ENCODE data around the gene RNF220. TPM values are rescaled to one million over a fixed set of nuclear protein-coding genes. Genes with fewer than 3 reads are reported as not detected.

RNF220 gene
- polyA plus RNA-seq, 12 donors = 36.9 to 80.5 (median 52.6) TPM; not detected in 1

GRCh38 chr1:44674113-44675000 is 269.3 kb downstream of the RNF220 start, which contains the start of the genes ARMH1 and TMEM53:
Gene ARMH1, plus strand, starts transcription at chr1:44674714. Its CDS starts 14,984 bp downstream, at chr1:44689698.
Gene TMEM53, minus strand, starts transcription at chr1:44674481. Its CDS starts 90 bp downstream, at chr1:44674391.
- DNase-seq = peak; percentile 98

- no peak for DNase-seq
Observed at GRCh38 chr1:44675186-44675585, 270.1 kb downstream of the RNF220 start.

- no peak for DNase-seq
Observed at GRCh38 chr1:44676484-44677200, 271.6 kb downstream of the RNF220 start.

GRCh38 chr1:44677201-44677766 is 272.2 kb downstream of the RNF220 start:
- no peak for DNase-seq

- no peak for DNase-seq
Observed at GRCh38 chr1:44678120-44678519, 273.1 kb downstream of the RNF220 start.

- no peak for DNase-seq
Observed at GRCh38 chr1:44678626-44679025, 273.6 kb downstream of the RNF220 start.

- no peak for DNase-seq
Observed at GRCh38 chr1:44679468-44679867, 274.4 kb downstream of the RNF220 start.

GRCh38 chr1:44681905-44682882 is 277.1 kb downstream of the RNF220 start:
- DNase-seq = no peak

GRCh38 chr1:44682883-44683265 is 277.8 kb downstream of the RNF220 start:
- no peak for DNase-seq

- no peak for DNase-seq
Observed at GRCh38 chr1:44684525-44684924, 279.5 kb downstream of the RNF220 start.

GRCh38 chr1:44685218-44685617 is 280.2 kb downstream of the RNF220 start:
- DNase-seq = no peak

GRCh38 chr1:44685881-44686280 is 280.8 kb downstream of the RNF220 start:
- DNase-seq = no peak

- DNase-seq = no peak
Observed at GRCh38 chr1:44688760-44689446, 283.8 kb downstream of the RNF220 start.

GRCh38 chr1:44689447-44689765 is 284.4 kb downstream of the RNF220 start:
- no peak for DNase-seq

- DNase-seq = no peak
Observed at GRCh38 chr1:44693159-44693558, 288.1 kb downstream of the RNF220 start.

GRCh38 chr1:44693900-44694299 is 288.8 kb downstream of the RNF220 start:
- DNase-seq = no peak

- DNase-seq = no peak
Observed at GRCh38 chr1:44694863-44695478, 289.9 kb downstream of the RNF220 start.

- no peak for DNase-seq
Observed at GRCh38 chr1:44695671-44696070, 290.6 kb downstream of the RNF220 start.

- DNase-seq = no peak
Observed at GRCh38 chr1:44696101-44696500, 291.0 kb downstream of the RNF220 start.

GRCh38 chr1:44696789-44697345 is 291.8 kb downstream of the RNF220 start:
- DNase-seq = no peak
